Mesothelial cell of epicardium (in vitro differentiated cells): Measurements from ENCODE around the gene KIAA1755. TPM values are rescaled to one million over a fixed set of nuclear protein-coding genes. Genes with fewer than 3 reads are reported as not detected.

ENCODE experiments used
- DNase-seq, 2 experiments: peaks; one replicate each; pipeline ENCODE4 v3.0.0; 2021; ENCODE audit warnings: low spot score in 2 of 2; ENCODE audit not compliant: unreplicated experiment in 2 of 2
- H3K27ac Mint-ChIP-seq: 2 replicates; pipeline ENCODE4 v1.8.0; 2021; ENCODE audit warnings: mixed read lengths
- H3K27me3 Mint-ChIP-seq: 2 replicates; pipeline ENCODE4 v1.8.0; 2021; ENCODE audit warnings: low read depth, mixed read lengths
- H3K36me3 Mint-ChIP-seq: 2 replicates; pipeline ENCODE4 v1.8.0; 2021; ENCODE audit warnings: mixed read lengths
- H3K4me1 Mint-ChIP-seq: 2 replicates; pipeline ENCODE4 v1.8.0; 2021; ENCODE audit warnings: mixed read lengths
- H3K4me3 Mint-ChIP-seq: 2 replicates; pipeline ENCODE4 v1.8.0; 2021; ENCODE audit warnings: mild to moderate bottlenecking, moderate library complexity, mixed read lengths
- H3K9me3 Mint-ChIP-seq: 2 replicates; pipeline ENCODE4 v1.8.0; 2021; ENCODE audit warnings: mixed read lengths
- total RNA-seq: library from RNA; stranded (reverse); gene quantifications from 3 replicates; pipeline ENCODE4 v1.2.1, GENCODE V29; 2021
- TF ChIP-seq, protein P1 (sequence below): fragments of 200-600 bp; sonication (generic); IDR thresholded peaks from one replicate; pipeline ENCODE4 v1.5.0; 2021; ENCODE audit warnings: antibody characterized with exemption; ENCODE audit not compliant: unreplicated experiment

Gene KIAA1755
- total RNA-seq, 1 donor from 2014 or later: 4.4 TPM

DNA sequence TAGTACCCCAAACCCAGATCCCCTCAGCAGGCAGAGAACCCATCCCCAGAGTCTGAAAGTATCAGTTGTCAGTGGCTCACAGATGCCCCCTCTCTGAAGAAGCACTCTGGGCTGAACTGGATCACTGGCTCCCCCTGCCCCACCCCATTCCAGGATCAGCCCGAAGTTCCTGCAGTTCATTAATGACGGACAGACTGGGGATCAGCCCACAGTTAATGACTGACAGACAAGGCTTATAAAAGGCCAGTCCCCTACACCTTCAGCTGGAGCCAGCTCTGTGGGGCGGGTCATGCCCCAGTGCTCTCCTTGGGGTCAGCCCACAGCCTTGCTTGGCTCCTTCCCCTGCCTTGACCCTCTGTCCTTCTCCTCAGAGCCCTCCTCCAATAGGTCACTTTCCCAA, 21.7 kb downstream of the KIAA1755 start:
- H3K9me3 Mint-ChIP-seq: peaks cover 13% of the 10 kb centered on the region
- no peak overlapping the region for H3K4me3 Mint-ChIP-seq
- peaks cover 11% of the 10 kb centered on the region for H3K27me3 Mint-ChIP-seq
- DNase-seq: no peak
- H3K36me3 Mint-ChIP-seq: no peaks in the 10 kb centered on the region
- H3K4me1 Mint-ChIP-seq: peaks cover 1% of the 10 kb centered on the region
- TF ChIP-seq, protein P1, sequence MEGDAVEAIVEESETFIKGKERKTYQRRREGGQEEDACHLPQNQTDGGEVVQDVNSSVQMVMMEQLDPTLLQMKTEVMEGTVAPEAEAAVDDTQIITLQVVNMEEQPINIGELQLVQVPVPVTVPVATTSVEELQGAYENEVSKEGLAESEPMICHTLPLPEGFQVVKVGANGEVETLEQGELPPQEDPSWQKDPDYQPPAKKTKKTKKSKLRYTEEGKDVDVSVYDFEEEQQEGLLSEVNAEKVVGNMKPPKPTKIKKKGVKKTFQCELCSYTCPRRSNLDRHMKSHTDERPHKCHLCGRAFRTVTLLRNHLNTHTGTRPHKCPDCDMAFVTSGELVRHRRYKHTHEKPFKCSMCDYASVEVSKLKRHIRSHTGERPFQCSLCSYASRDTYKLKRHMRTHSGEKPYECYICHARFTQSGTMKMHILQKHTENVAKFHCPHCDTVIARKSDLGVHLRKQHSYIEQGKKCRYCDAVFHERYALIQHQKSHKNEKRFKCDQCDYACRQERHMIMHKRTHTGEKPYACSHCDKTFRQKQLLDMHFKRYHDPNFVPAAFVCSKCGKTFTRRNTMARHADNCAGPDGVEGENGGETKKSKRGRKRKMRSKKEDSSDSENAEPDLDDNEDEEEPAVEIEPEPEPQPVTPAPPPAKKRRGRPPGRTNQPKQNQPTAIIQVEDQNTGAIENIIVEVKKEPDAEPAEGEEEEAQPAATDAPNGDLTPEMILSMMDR: no peak
- no peak overlapping the region for H3K27ac Mint-ChIP-seq

DNA sequence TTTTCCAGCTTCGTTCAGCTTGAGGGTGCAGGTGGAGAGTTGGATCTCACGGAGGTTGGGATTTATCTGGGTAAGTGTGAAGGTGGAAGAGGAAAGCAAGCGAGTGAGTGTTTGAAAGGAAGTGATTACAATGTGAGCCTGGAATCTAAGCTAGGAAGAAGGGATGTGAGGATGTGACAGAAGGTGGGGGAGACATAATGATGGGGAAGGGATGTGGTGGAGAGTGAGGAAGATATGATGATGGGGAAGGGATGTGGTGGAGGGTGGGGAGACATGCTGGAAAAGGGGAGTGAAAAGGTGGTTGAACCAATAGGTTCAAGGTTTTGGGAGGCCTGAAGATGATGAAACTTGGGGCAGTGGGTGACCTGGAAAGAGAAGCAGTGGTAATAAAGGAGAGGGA, 23.2 kb downstream of the KIAA1755 start:
- no peak for DNase-seq
- Mint-ChIP-seq H3K36me3 (no peaks in the 10 kb centered on the region), H3K4me1 (peaks cover 1% of the 10 kb centered on the region), H3K27me3 (peaks cover 11% of the 10 kb centered on the region), H3K27ac (no peak overlapping the region), H3K9me3 (peaks cover 5% of the 10 kb centered on the region), H3K4me3 (no peak overlapping the region)
- TF ChIP-seq, protein P1: no peak

DNA sequence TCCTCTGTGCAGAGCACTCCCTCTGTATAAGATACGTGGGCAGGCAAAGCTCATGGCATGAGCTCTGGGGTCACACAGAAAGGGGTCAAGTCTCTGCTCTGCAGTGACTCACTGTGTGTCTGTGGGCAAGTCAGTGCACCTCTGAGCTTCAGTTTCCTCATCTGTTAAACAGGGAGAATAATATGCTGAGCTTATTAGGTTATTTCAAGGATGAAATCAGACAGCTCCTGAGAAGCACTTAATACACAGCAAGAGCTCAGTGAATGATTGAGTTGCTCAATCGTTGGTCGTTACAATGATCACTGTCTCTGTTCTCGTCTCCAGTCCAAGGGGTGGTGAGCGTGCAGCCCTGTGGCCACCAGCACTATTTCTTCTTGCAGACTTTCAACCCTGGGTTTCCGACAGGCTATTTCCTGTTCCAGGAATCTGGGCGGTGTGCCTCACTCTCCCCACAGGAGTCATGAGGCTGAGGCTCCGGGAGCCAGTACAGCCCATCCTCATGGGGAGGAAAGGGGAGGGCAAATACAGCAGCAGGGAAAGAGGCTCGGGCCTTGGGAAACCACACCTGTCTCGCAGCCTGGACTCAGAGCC, 28.9 kb downstream of the KIAA1755 start:
- no peaks in the 10 kb centered on the region for H3K9me3 Mint-ChIP-seq
- H3K4me3 Mint-ChIP-seq: no peak overlapping the region
- H3K36me3 Mint-ChIP-seq: no peaks in the 10 kb centered on the region
- no peaks in the 10 kb centered on the region for H3K27me3 Mint-ChIP-seq
- no peak overlapping the region for H3K27ac Mint-ChIP-seq
- no peak for DNase-seq
- TF ChIP-seq, protein P1: no peak
- no peaks in the 10 kb centered on the region for H3K4me1 Mint-ChIP-seq

DNA sequence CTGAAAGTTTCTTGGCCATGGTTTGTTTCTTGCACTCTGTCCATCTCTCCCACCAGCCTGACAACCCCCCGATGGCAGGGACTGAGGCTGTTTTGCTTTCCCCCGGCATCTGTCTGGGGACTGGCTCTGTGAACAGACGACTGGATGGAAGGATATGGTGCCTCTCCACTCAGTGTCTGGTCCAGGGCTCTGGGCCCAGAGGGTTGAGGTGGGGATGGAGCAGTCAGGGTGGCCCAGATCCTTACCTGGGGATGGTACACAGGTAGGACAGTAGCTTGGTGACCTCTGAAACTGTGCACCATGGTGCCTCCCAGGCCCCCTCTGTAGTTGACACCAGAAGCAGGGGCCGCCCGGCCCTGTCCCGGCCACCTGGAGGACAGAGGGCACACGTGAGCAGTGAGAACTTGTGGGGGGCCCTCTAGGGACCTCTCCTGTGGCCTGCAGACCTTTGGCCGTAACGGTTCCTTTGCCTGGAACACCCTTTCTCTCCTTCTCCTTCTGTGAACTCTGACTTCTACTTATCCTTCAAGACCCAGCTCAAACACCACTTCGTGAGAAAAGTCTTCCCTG, 29.5 kb downstream of the KIAA1755 start:
- no peaks in the 10 kb centered on the region for H3K4me1 Mint-ChIP-seq
- TF ChIP-seq, protein P1: no peak

DNA sequence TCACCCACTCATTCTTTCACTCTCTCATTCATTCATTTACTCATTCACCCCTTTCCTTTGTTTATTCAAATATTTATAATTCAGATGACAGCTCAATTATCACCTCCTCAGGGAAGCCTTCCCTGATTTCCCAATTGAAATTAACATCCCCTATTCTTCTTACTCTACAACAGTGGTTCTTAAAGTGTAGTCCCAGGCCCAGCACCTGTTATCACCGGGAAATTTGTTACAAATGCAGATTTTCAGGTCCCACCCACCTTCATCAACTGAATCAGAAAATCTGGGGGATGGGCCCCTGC, 30.3 kb downstream of the KIAA1755 start:
- DNase-seq: no peak
- Mint-ChIP-seq H3K9me3 (no peaks in the 10 kb centered on the region), H3K36me3 (no peaks in the 10 kb centered on the region), H3K4me1 (no peaks in the 10 kb centered on the region), H3K4me3 (no peak overlapping the region), H3K27me3 (no peaks in the 10 kb centered on the region), H3K27ac (no peak overlapping the region)
- TF ChIP-seq, protein P1: no peak

More for the DNA sequence above, 29.5 kb downstream of the KIAA1755 start:
- Mint-ChIP-seq H3K27ac (no peak overlapping the region), H3K27me3 (no peaks in the 10 kb centered on the region), H3K9me3 (no peaks in the 10 kb centered on the region), H3K36me3 (no peaks in the 10 kb centered on the region), H3K4me3 (no peak overlapping the region)
- no peak for DNase-seq
